Panc1 (cell line): Measurements from ENCODE around the gene SUSD2. TPM values are rescaled to one million over a fixed set of nuclear protein-coding genes. Genes with fewer than 3 reads are reported as not detected.

Experiments used
- ATAC-seq: fragments of 200-7000 bp; cut with Tn5 transposase; 2 replicates; pipeline ENCODE4 v1.9.1; 2020; ENCODE audit warnings: mild to moderate bottlenecking, moderate library complexity
- BruUV-seq: library from RNA; stranded (reverse); fragments of 400-500 nt; replicated peaks from 2 replicates; lab custom pipeline; 2021; lab: Mats Ljungman, UMichigan
- CTCF ChIA-PET: fragments of 300-600 bp; sonication (Branson Sonifier 250); formaldehyde crosslinking; loops from one replicate; lab custom pipeline; 2022; ENCODE audit warnings: antibody characterized with exemption; lab: Charles Lee
- POLR2A ChIA-PET: fragments of 300-600 bp; sonication (Branson Sonifier 250); formaldehyde crosslinking; loops from one replicate; lab custom pipeline; 2022; ENCODE audit warnings: antibody characterized with exemption; lab: Charles Lee
- DNase-seq: peaks from one replicate; pipeline ENCODE4 v3.0.0-alpha.2; 2010; ENCODE audit warnings: low read depth, low spot score
- H3K27ac ChIP-seq: 2 replicates; pipeline ENCODE4 v1.5.1; 2011; ENCODE audit warnings: mild to moderate bottlenecking, low read length, inconsistent platforms
- H3K27me3 ChIP-seq: fragments of 200-500 bp; sonication (Bioruptor generic); 2 replicates; pipeline ENCODE4 v1.6.0; 2014; ENCODE audit warnings: low read length, inconsistent platforms; ENCODE audit not compliant: control insufficient read depth, insufficient read depth
- H3K36me3 ChIP-seq: fragments of 200-500 bp; sonication (Bioruptor generic); 2 replicates; pipeline ENCODE4 v1.5.1; 2014; ENCODE audit warnings: inconsistent platforms, mild to moderate bottlenecking, low read length, moderate library complexity; ENCODE audit not compliant: control insufficient read depth, insufficient read depth
- H3K4me1 ChIP-seq: 2 replicates; pipeline ENCODE4 v1.5.1; 2011; ENCODE audit warnings: inconsistent platforms, mild to moderate bottlenecking, low read length, moderate library complexity; ENCODE audit not compliant: control insufficient read depth, insufficient read depth
- H3K4me3 ChIP-seq, 2 experiments: 2 replicates each; pipeline ENCODE4 v1.5.1; 2011 to 2012; ENCODE audit warnings: low read depth in 2 of 2, low read length in 2 of 2, mild to moderate bottlenecking in 2 of 2, inconsistent platforms in 1 of 2, moderate library complexity in 1 of 2
- H3K9me3 ChIP-seq: fragments of 200-500 bp; sonication (Bioruptor generic); 2 replicates; pipeline ENCODE4 v1.5.1; 2014; ENCODE audit warnings: low read depth, mild to moderate bottlenecking, inconsistent platforms, low read length, moderate library complexity; ENCODE audit not compliant: control insufficient read depth, insufficient read depth
- CTCF ChIP-seq: fragments of 450-650 bp; IDR thresholded peaks from 2 replicates; pipeline ENCODE4 v1.5.1; 2017; ENCODE audit warnings: mild to moderate bottlenecking
- POLR2AphosphoS5 ChIP-seq: IDR thresholded peaks from 2 replicates; pipeline ENCODE4 v1.6.1; 2012; ENCODE audit warnings: mild to moderate bottlenecking, low read depth, low read length, moderate library complexity
- REST ChIP-seq, 2 experiments: IDR thresholded peaks; 2 replicates each; pipeline ENCODE4 v1.6.1; 2011 to 2012; ENCODE audit warnings: low read depth in 2 of 2, control low read depth in 1 of 2, low read length in 1 of 2, mild to moderate bottlenecking in 1 of 2, moderate library complexity in 1 of 2; ENCODE audit not compliant: insufficient read depth in 1 of 2
- SIN3A ChIP-seq: IDR thresholded peaks from 2 replicates; pipeline ENCODE4 v1.6.1; 2012; ENCODE audit warnings: low read depth, mild to moderate bottlenecking, low read length, moderate library complexity, borderline replicate concordance; ENCODE audit not compliant: insufficient read depth
- TCF7L2 ChIP-seq: IDR thresholded peaks from 2 replicates; pipeline ENCODE4 v1.6.1; 2011; ENCODE audit warnings: mild to moderate bottlenecking, low read depth, low read length, inconsistent platforms
- in situ Hi-C: cut with HindIII; loops from 2 replicates; pipeline ENCODE4 v1.10.0; 2016; ENCODE audit warnings: low sequenced_read_pairs, low pct_unique_long_range_greater_than_20kb
- intact Hi-C: fragments of 100-400 bp; cut with micrococcal nuclease; formaldehyde crosslinking; loops from one replicate; pipeline ENCODE4 v1.10.0; 2022; ENCODE audit not compliant: unreplicated experiment
- total RNA-seq: library from RNA; stranded (reverse); gene quantifications from one replicate; pipeline ENCODE4 v1.2.1, GENCODE V29; 2021; ENCODE audit not compliant: unreplicated experiment

SUSD2 gene
- total RNA-seq, 1 experiment from 2014 or later: 10.6 TPM

GRCh38 chr22:24148266-24149197 is 32.8 kb upstream of the SUSD2 start:
- intact Hi-C loops (no loop called here), in situ Hi-C loops (no loop called here)
- no peak for TF ChIP-seq POLR2AphosphoS5
- TF ChIP-seq SIN3A: no peak
- TF ChIP-seq TCF7L2: no peak
- TF ChIP-seq CTCF: no peak
- TF ChIP-seq REST (IDR thresholded peaks at IDR 0.05; ENCODE audit: insufficient read depth in 1 of 2, low read depth in 2 of 2, low read length in 1 of 2): no peak
- Histone ChIP-seq H3K9me3 (no peaks in the 10 kb centered on the region), H3K4me3 (no peak overlapping the region), H3K36me3 (no peaks in the 10 kb centered on the region), H3K27ac (no peak overlapping the region), H3K27me3 (no peaks in the 10 kb centered on the region), H3K4me1 (peaks cover 15% of the 10 kb centered on the region)
- no peak for ATAC-seq
- BruUV-seq: no TSS peak
- CTCF ChIA-PET: no interaction called here
- POLR2A ChIA-PET: interaction anchor here (0.5 to 0.6 kb wide), 3 partner anchors 359 to 1074 kb away, joined by 3 to 5 read pairs (median 3); no protein-coding TSS in a partner anchor
- DNase-seq: no peak

GRCh38 chr22:24149198-24149590 is 32.1 kb upstream of the SUSD2 start:
- no peaks in the 10 kb centered on the region for H3K9me3 ChIP-seq
- in situ Hi-C loops (no loop called here), intact Hi-C loops (no loop called here)
- no TSS peak for BruUV-seq
- H3K27me3 ChIP-seq: no peaks in the 10 kb centered on the region
- TF ChIP-seq REST (IDR thresholded peaks at IDR 0.05; ENCODE audit: insufficient read depth in 1 of 2, low read depth in 2 of 2, low read length in 1 of 2): no peak
- no peak for DNase-seq
- no peak overlapping the region for H3K27ac ChIP-seq
- H3K4me3 ChIP-seq: no peak overlapping the region
- peaks cover 18% of the 10 kb centered on the region for H3K4me1 ChIP-seq
- ChIA-PET CTCF (no interaction called here), POLR2A (no interaction called here)
- no peaks in the 10 kb centered on the region for H3K36me3 ChIP-seq
- ATAC-seq: no peak
